HepG2 (cell line): Measurements from ENCODE around the gene DNAJB11. TPM values are rescaled to one million over a fixed set of nuclear protein-coding genes. Genes with fewer than 3 reads are reported as not detected.

Source experiments
- ATAC-seq: fragments of 200-7000 bp; cut with Tn5 transposase; 3 replicates; pipeline ENCODE4 v1.9.1; 2020; ENCODE audit warnings: mild to moderate bottlenecking, moderate library complexity
- BruUV-seq: library from RNA; stranded (reverse); fragments of 400-500 nt; replicated peaks from 2 replicates; lab custom pipeline; 2021; lab: Mats Ljungman, UMichigan
- CTCF ChIA-PET: fragments of 300-600 bp; formaldehyde crosslinking; extraction: SDS; loops from one replicate; lab custom pipeline; 2021; ENCODE audit warnings: low total read pairs, inconsistent platforms, low intra/inter-chr PET ratio; lab: Yijun Ruan, JAX
- POLR2A ChIA-PET: fragments of 350-600 bp; sonication (Branson Sonifier 250); formaldehyde crosslinking; loops from one replicate; lab custom pipeline; 2020; ENCODE audit warnings: antibody characterized with exemption, inconsistent platforms; lab: Yijun Ruan, JAX
- DNase-seq: peaks from one replicate; pipeline ENCODE4 v3.0.0-alpha.2; 2015; ENCODE audit warnings: low spot score
- FAIRE-seq: peaks from 3 replicates; lab custom pipeline; 2011; peaks lifted over from hg19 to GRCh38; lab: Jason Lieb, UNC
- H2AFZ ChIP-seq: one replicate; pipeline ENCODE4 v1.6.1; 2011; ENCODE audit warnings: low read length, inconsistent platforms
- H3K27ac ChIP-seq: fragments of 300-600 bp; 3 replicates; pipeline ENCODE4 v1.8.0; 2011; ENCODE audit warnings: mixed run types, mild to moderate bottlenecking, mixed read lengths, low read length, inconsistent platforms; ENCODE audit not compliant: insufficient read depth; ENCODE audit errors: extremely low read length
- H3K27me3 ChIP-seq, 2 experiments: fragments of 200-600 bp in 1 of 2; 2 replicates in 1 of 2; 3 replicates in 1 of 2; pipeline versions ENCODE4 v1.6.0 to v1.8.0; 2011; ENCODE audit warnings: low read length in 2 of 2, mild to moderate bottlenecking in 2 of 2, moderate library complexity in 2 of 2, inconsistent platforms in 1 of 2; ENCODE audit not compliant: insufficient read depth in 2 of 2, control insufficient read depth in 1 of 2
- H3K36me3 ChIP-seq, 2 experiments: fragments of 200-600 bp in 1 of 2; replicated peaks in 1 of 2; 2 replicates in 1 of 2; 3 replicates in 1 of 2; pipeline versions ENCODE4 v1.5.1 to v1.8.0; 2011; ENCODE audit warnings: low read length in 2 of 2, inconsistent platforms in 1 of 2; ENCODE audit not compliant: insufficient read depth in 2 of 2, control insufficient read depth in 1 of 2
- H3K4me1 ChIP-seq: 2 replicates; pipeline ENCODE4 v1.5.1; 2012; ENCODE audit warnings: low read length, inconsistent platforms; ENCODE audit not compliant: insufficient read depth
- H3K4me2 ChIP-seq: 2 replicates; pipeline ENCODE4 v1.6.0; 2011; ENCODE audit warnings: low read depth, low read length, inconsistent platforms
- H3K4me3 ChIP-seq, 3 experiments: fragments of 200-600 bp in 1 of 3; sonication (generic), shearing (Covaris generic) in 1 of 3; replicated peaks in 1 of 3; 2 replicates each; pipeline ENCODE4 v1.5.1; 2011 to 2016; ENCODE audit warnings: low read length in 3 of 3, inconsistent platforms in 2 of 3, low read depth in 2 of 3, mild to moderate bottlenecking in 2 of 3, control low read depth in 1 of 3, mixed read lengths in 1 of 3; ENCODE audit not compliant: insufficient read depth in 1 of 3
- H3K79me2 ChIP-seq: one replicate; pipeline ENCODE4 v1.6.1; 2011; ENCODE audit warnings: low read length, inconsistent platforms; ENCODE audit not compliant: insufficient read depth
- H3K9ac ChIP-seq: 2 replicates; pipeline ENCODE4 v1.6.0; 2011; ENCODE audit warnings: mild to moderate bottlenecking, low read depth, low read length, inconsistent platforms; ENCODE audit not compliant: insufficient read depth
- H3K9me3 ChIP-seq: 2 replicates; pipeline ENCODE4 v1.5.1; 2012; ENCODE audit warnings: mild to moderate bottlenecking, low read length
- H4K20me1 ChIP-seq: 2 replicates; pipeline ENCODE4 v1.6.0; 2011; ENCODE audit warnings: inconsistent platforms, mild to moderate bottlenecking, low read length, moderate library complexity; ENCODE audit not compliant: insufficient read depth
- CC2D1A ChIP-seq: sonication (generic); formaldehyde crosslinking; IDR thresholded peaks from 2 replicates; pipeline ENCODE4 v1.8.1; 2023; ENCODE audit warnings: mild to moderate bottlenecking, missing genetic modification reagents
- SP4 ChIP-seq: sonication (generic); formaldehyde crosslinking; IDR thresholded peaks from 2 replicates; pipeline ENCODE4 v1.8.1; 2023; ENCODE audit warnings: mild to moderate bottlenecking, missing genetic modification reagents
- SRSF4 ChIP-seq: fragments of 200-400 bp; formaldehyde crosslinking; IDR thresholded peaks from one replicate; pipeline ENCODE4 v1.6.1; 2018; ENCODE audit warnings: mild to moderate bottlenecking, low read depth, low read length, moderate library complexity; ENCODE audit not compliant: poor library complexity, severe bottlenecking
- STAT6 ChIP-seq: sonication (generic); formaldehyde crosslinking; IDR thresholded peaks from 2 replicates; pipeline ENCODE4 v1.4.0; 2020; ENCODE audit warnings: missing genetic modification reagents, mild to moderate bottlenecking, borderline replicate concordance
- SYNCRIP ChIP-seq: fragments of 200-400 bp; formaldehyde crosslinking; IDR thresholded peaks from 2 replicates; pipeline ENCODE4 v1.6.1; 2018; ENCODE audit warnings: mild to moderate bottlenecking, low read depth, low read length; ENCODE audit not compliant: insufficient read depth
- TOE1 ChIP-seq: sonication (generic); formaldehyde crosslinking; IDR thresholded peaks from 2 replicates; pipeline ENCODE4 v1.4.0; 2020; ENCODE audit warnings: mild to moderate bottlenecking, missing genetic modification reagents
- ZBTB3 ChIP-seq: sonication (generic); formaldehyde crosslinking; IDR thresholded peaks from 2 replicates; pipeline ENCODE4 v1.4.0; 2020; ENCODE audit warnings: low read depth, mild to moderate bottlenecking, moderate library complexity, missing genetic modification reagents, borderline replicate concordance
- ZFP1 ChIP-seq: IDR thresholded peaks from 2 replicates; pipeline ENCODE4 v1.6.1; 2016
- ZGPAT ChIP-seq: IDR thresholded peaks from 2 replicates; pipeline ENCODE4 v1.6.1; 2016; ENCODE audit warnings: mild to moderate bottlenecking
- ZNF335 ChIP-seq: sonication (generic); formaldehyde crosslinking; IDR thresholded peaks from 2 replicates; pipeline ENCODE4 v1.4.0; 2020; ENCODE audit warnings: missing genetic modification reagents
- ZNF34 ChIP-seq: sonication (generic); formaldehyde crosslinking; IDR thresholded peaks from 2 replicates; pipeline ENCODE4 v1.4.0; 2020; ENCODE audit warnings: mild to moderate bottlenecking, missing genetic modification reagents, borderline replicate concordance
- ZNF557 ChIP-seq: sonication (generic); formaldehyde crosslinking; IDR thresholded peaks from 2 replicates; pipeline ENCODE4 v1.4.0; 2020; ENCODE audit warnings: missing genetic modification reagents
- ZNF652 ChIP-seq: IDR thresholded peaks from 2 replicates; pipeline ENCODE4 v1.6.1; 2016; ENCODE audit warnings: low read depth, borderline replicate concordance
- ZNF704 ChIP-seq: sonication (generic); formaldehyde crosslinking; IDR thresholded peaks from 2 replicates; pipeline ENCODE4 v1.8.1; 2023; ENCODE audit warnings: mild to moderate bottlenecking, inconsistent platforms, moderate library complexity, missing genetic modification reagents, borderline replicate concordance
- ZNF75D ChIP-seq: sonication (generic); formaldehyde crosslinking; IDR thresholded peaks from 2 replicates; pipeline ENCODE4 v1.8.1; 2023; ENCODE audit warnings: missing genetic modification reagents, mild to moderate bottlenecking, borderline replicate concordance
- ZUFSP ChIP-seq: sonication (generic); formaldehyde crosslinking; IDR thresholded peaks from 2 replicates; pipeline ENCODE4 v1.9.0; 2021; ENCODE audit warnings: missing genetic modification reagents, mild to moderate bottlenecking, borderline replicate concordance
- in situ Hi-C: cut with HindIII; loops from 2 replicates; pipeline ENCODE4 v1.10.0; 2017; ENCODE audit warnings: low pct_unique_long_range_greater_than_20kb; ENCODE audit not compliant: extremely low pct_ligation_motif_present
- intact Hi-C: fragments of 100-400 bp; cut with micrococcal nuclease; formaldehyde crosslinking; loops from one replicate; pipeline ENCODE4 v1.10.0; 2022; ENCODE audit not compliant: unreplicated experiment
- polyA plus RNA-seq, 8 experiments: library from polyadenylated mRNA; depleted of rRNA in 3 of 8; stranded (reverse) in 7 of 8; unstranded in 1 of 8; fragments of >200 nt; fragmentation: Illumina TruSeq in 4 of 8; extraction: Trizol in 4 of 8; gene quantifications; 2 replicates each; pipeline versions ENCODE4 v1.2.1 to v1.2.3, GENCODE V29; 2011 to 2016; ENCODE audit warnings: low read depth in 4 of 8, missing spikeins in 1 of 8, mixed read lengths in 1 of 8; ENCODE audit not compliant: insufficient read depth in 1 of 8
- total RNA-seq, 5 experiments: library from RNA; depleted of rRNA; stranded (reverse); fragments of >200 nt; fragmentation: Illumina TruSeq; extraction: Trizol; gene quantifications; 2 replicates each; pipeline ENCODE4 v1.2.3, GENCODE V29; 2016; ENCODE audit warnings: low read depth in 1 of 5

The DNAJB11 gene
- total and polyA plus RNA-seq, 2 of the 13 experiments (the other 11 are each of a cell fraction or from before 2014, with no cell fraction given), result 41.0 to 132 TPM

GRCh38 chr3:186530415-186530814 is 40.1 kb upstream of the DNAJB11 start:
- ChIA-PET POLR2A (no interaction called here), CTCF (no interaction called here)
- Histone ChIP-seq H3K9me3 (no peaks in the 10 kb centered on the region), H3K4me1 (peaks cover 24% of the 10 kb centered on the region), H3K79me2 (no peaks in the 10 kb centered on the region), H3K4me3 (no peak overlapping the region), H2AFZ (no peak overlapping the region), H3K36me3 (no peaks in the 10 kb centered on the region), H3K27ac (no peak overlapping the region), H3K27me3 (no peaks in the 10 kb centered on the region), H3K4me2 (no peak overlapping the region), H4K20me1 (no peaks in the 10 kb centered on the region), H3K9ac (no peak overlapping the region)
- no peak for ATAC-seq
- no peak for TF ChIP-seq ZFP1
- TF ChIP-seq SYNCRIP, result no peak
- TF ChIP-seq ZNF557 (CRISPR knock-in tag), result no peak
- TF ChIP-seq ZNF704 (CRISPR knock-in tag), result no peak
- TF ChIP-seq TOE1 (CRISPR knock-in tag), result no peak
- no peak for TF ChIP-seq ZNF335 (CRISPR knock-in tag)
- TF ChIP-seq STAT6 (CRISPR knock-in tag), result no peak
- no peak for TF ChIP-seq CC2D1A (CRISPR knock-in tag)
- TF ChIP-seq ZUFSP (CRISPR knock-in tag), result no peak
- no peak for TF ChIP-seq SP4 (CRISPR knock-in tag)
- TF ChIP-seq ZNF652 (CRISPR knock-in tag), result no peak
- no peak for TF ChIP-seq ZNF34 (CRISPR knock-in tag)
- no peak for TF ChIP-seq ZBTB3 (CRISPR knock-in tag)
- no peak for TF ChIP-seq ZNF75D
- TF ChIP-seq ZGPAT (CRISPR knock-in tag), result no peak
- TF ChIP-seq SRSF4, result no peak
- DNase-seq, result no peak
- in situ Hi-C loops, result no loop called here
- FAIRE-seq, result no peak
- BruUV-seq, result no TSS peak
- intact Hi-C loops, result no loop called here
